ENCODE results near the gene HMCN1.

HMCN1 gene

GRCh38 chr1:186063091-186063657 lies 329.0 kb downstream of the HMCN1 start:
- no peak overlapping the region for H2AFZ ChIP-seq (ENCODE audit: insufficient read depth, low read length, poor library complexity)
- DNase-seq, result no peak
- no peak overlapping the region for H3K4me2 ChIP-seq (ENCODE audit: low read length)
- no peak overlapping the region for H3K14ac ChIP-seq (ENCODE audit: low read length)
- no peak overlapping the region for H3K4ac ChIP-seq (ENCODE audit: low read depth, low read length)
- WGBS (ENCODE audit: extremely low coverage, insufficient coverage, insufficient read length), result no CpG with 5 or more reads among the region's 1 CpG
- no peak overlapping the region for H2AK5ac ChIP-seq (ENCODE audit: low read length)
- no peaks in the 10 kb centered on the region for H3K79me2 ChIP-seq (ENCODE audit: control insufficient read depth, insufficient read depth, low read length, poor library complexity)
- no peak overlapping the region for H3K27ac ChIP-seq (ENCODE audit: low read depth, low read length)
- H3K4me1 ChIP-seq (ENCODE audit: control insufficient read depth in 1 of 2, insufficient read depth in 2 of 2, low read length in 2 of 2), result no peaks in the 10 kb centered on the region
- no peaks in the 10 kb centered on the region for H3K36me3 ChIP-seq (ENCODE audit: control insufficient read depth in 1 of 2, insufficient read depth in 2 of 2, low read length in 2 of 2)
- no peak overlapping the region for H3K18ac ChIP-seq (ENCODE audit: low read length)
- H4K91ac ChIP-seq (ENCODE audit: low read depth, low read length), result no peak overlapping the region
- no peaks in the 10 kb centered on the region for H3K79me1 ChIP-seq (ENCODE audit: low read length)
- no peak overlapping the region for H2BK5ac ChIP-seq (ENCODE audit: low read depth, low read length, poor library complexity)
- H3K9me3 ChIP-seq (ENCODE audit: insufficient read depth, low read depth, low read length), result no peaks in the 10 kb centered on the region
- H3K9ac ChIP-seq (ENCODE audit: low read length), result no peak overlapping the region
- H4K12ac ChIP-seq (ENCODE audit: low read depth, low read length), result no peak overlapping the region
- H3K23ac ChIP-seq (ENCODE audit: low read length), result no peak overlapping the region
- no peak overlapping the region for H3K4me3 ChIP-seq (ENCODE audit: low read depth, low read length)
- no peak overlapping the region for H2BK120ac ChIP-seq (ENCODE audit: insufficient read depth, low read length, poor library complexity)
- H3K27me3 ChIP-seq (ENCODE audit: insufficient read depth, low read length), result no peaks in the 10 kb centered on the region
- no peak overlapping the region for H4K8ac ChIP-seq (ENCODE audit: low read depth, low read length)
- no peak overlapping the region for H2BK12ac ChIP-seq (ENCODE audit: low read length)

GRCh38 chr1:186066411-186066810 lies 332.2 kb downstream of the HMCN1 start:
- no peak for DNase-seq
- H3K4me1 ChIP-seq (ENCODE audit: control insufficient read depth in 1 of 2, insufficient read depth in 2 of 2, low read length in 2 of 2), result no peaks in the 10 kb centered on the region
- H3K14ac ChIP-seq (ENCODE audit: low read length), result no peak overlapping the region
- no peak overlapping the region for H4K91ac ChIP-seq (ENCODE audit: low read depth, low read length)
- no peak overlapping the region for H3K23ac ChIP-seq (ENCODE audit: low read length)
- H2BK12ac ChIP-seq (ENCODE audit: low read length), result no peak overlapping the region
- H3K9me3 ChIP-seq (ENCODE audit: insufficient read depth, low read depth, low read length), result no peaks in the 10 kb centered on the region
- no peak overlapping the region for H3K4ac ChIP-seq (ENCODE audit: low read depth, low read length)
- no peaks in the 10 kb centered on the region for H3K36me3 ChIP-seq (ENCODE audit: control insufficient read depth in 1 of 2, insufficient read depth in 2 of 2, low read length in 2 of 2)
- no peak overlapping the region for H4K12ac ChIP-seq (ENCODE audit: low read depth, low read length)
- no peak overlapping the region for H3K27ac ChIP-seq (ENCODE audit: low read depth, low read length)
- H3K9ac ChIP-seq (ENCODE audit: low read length), result no peak overlapping the region
- no peak overlapping the region for H3K4me3 ChIP-seq (ENCODE audit: low read depth, low read length)
- no peak overlapping the region for H2AK5ac ChIP-seq (ENCODE audit: low read length)
- H3K79me1 ChIP-seq (ENCODE audit: low read length), result no peaks in the 10 kb centered on the region
- H4K8ac ChIP-seq (ENCODE audit: low read depth, low read length), result no peak overlapping the region
- no peak overlapping the region for H2BK120ac ChIP-seq (ENCODE audit: insufficient read depth, low read length, poor library complexity)
- H3K18ac ChIP-seq (ENCODE audit: low read length), result no peak overlapping the region
- no peaks in the 10 kb centered on the region for H3K79me2 ChIP-seq (ENCODE audit: control insufficient read depth, insufficient read depth, low read length, poor library complexity)
- no CpG with 5 or more reads among the region's 3 CpGs for WGBS (ENCODE audit: extremely low coverage, insufficient coverage, insufficient read length)
- H3K27me3 ChIP-seq (ENCODE audit: insufficient read depth, low read length), result no peaks in the 10 kb centered on the region
- H3K4me2 ChIP-seq (ENCODE audit: low read length), result no peak overlapping the region
- H2BK5ac ChIP-seq (ENCODE audit: low read depth, low read length, poor library complexity), result no peak overlapping the region
- no peak overlapping the region for H2AFZ ChIP-seq (ENCODE audit: insufficient read depth, low read length, poor library complexity)

- Histone ChIP-seq H3K79me2 (ENCODE audit: control insufficient read depth, insufficient read depth, low read length, poor library complexity) (no peaks in the 10 kb centered on the region), H4K91ac (ENCODE audit: low read depth, low read length) (no peak overlapping the region), H3K9me3 (ENCODE audit: insufficient read depth, low read depth, low read length) (no peaks in the 10 kb centered on the region), H2BK5ac (ENCODE audit: low read depth, low read length, poor library complexity) (no peak overlapping the region), H3K14ac (ENCODE audit: low read length) (no peak overlapping the region), H2AFZ (ENCODE audit: insufficient read depth, low read length, poor library complexity) (no peak overlapping the region), H2BK12ac (ENCODE audit: low read length) (no peak overlapping the region), H3K4me2 (ENCODE audit: low read length) (no peak overlapping the region), H3K4me3 (ENCODE audit: low read depth, low read length) (no peak overlapping the region), H3K23ac (ENCODE audit: low read length) (no peak overlapping the region), H3K9ac (ENCODE audit: low read length) (no peak overlapping the region), H3K36me3 (ENCODE audit: control insufficient read depth in 1 of 2, insufficient read depth in 2 of 2, low read length in 2 of 2) (no peaks in the 10 kb centered on the region), H2BK120ac (ENCODE audit: insufficient read depth, low read length, poor library complexity) (no peak overlapping the region), H3K27me3 (ENCODE audit: insufficient read depth, low read length) (no peaks in the 10 kb centered on the region), H3K27ac (ENCODE audit: low read depth, low read length) (no peak overlapping the region), H3K18ac (ENCODE audit: low read length) (no peak overlapping the region), H4K8ac (ENCODE audit: low read depth, low read length) (no peak overlapping the region), H3K79me1 (ENCODE audit: low read length) (no peaks in the 10 kb centered on the region), H3K4ac (ENCODE audit: low read depth, low read length) (no peak overlapping the region), H3K4me1 (ENCODE audit: control insufficient read depth in 1 of 2, insufficient read depth in 2 of 2, low read length in 2 of 2) (no peaks in the 10 kb centered on the region), H2AK5ac (ENCODE audit: low read length) (no peak overlapping the region), H4K12ac (ENCODE audit: low read depth, low read length) (no peak overlapping the region)
- WGBS (ENCODE audit: extremely low coverage, insufficient coverage, insufficient read length), result 100% methylated on average over 1 of the region's 1 CpG
- DNase-seq, result no peak
Measured at GRCh38 chr1:186073697-186074096, 339.5 kb downstream of the HMCN1 start.

- Histone ChIP-seq H2AK5ac (ENCODE audit: low read length) (no peak overlapping the region), H2BK12ac (ENCODE audit: low read length) (no peak overlapping the region), H3K9me3 (ENCODE audit: insufficient read depth, low read depth, low read length) (no peaks in the 10 kb centered on the region), H3K36me3 (ENCODE audit: control insufficient read depth in 1 of 2, insufficient read depth in 2 of 2, low read length in 2 of 2) (no peaks in the 10 kb centered on the region), H2AFZ (ENCODE audit: insufficient read depth, low read length, poor library complexity) (no peak overlapping the region), H3K9ac (ENCODE audit: low read length) (no peak overlapping the region), H4K8ac (ENCODE audit: low read depth, low read length) (no peak overlapping the region), H3K27me3 (ENCODE audit: insufficient read depth, low read length) (no peaks in the 10 kb centered on the region), H3K23ac (ENCODE audit: low read length) (no peak overlapping the region), H4K12ac (ENCODE audit: low read depth, low read length) (no peak overlapping the region), H3K4me1 (ENCODE audit: control insufficient read depth in 1 of 2, insufficient read depth in 2 of 2, low read length in 2 of 2) (no peaks in the 10 kb centered on the region), H3K4me2 (ENCODE audit: low read length) (no peak overlapping the region), H3K4ac (ENCODE audit: low read depth, low read length) (no peak overlapping the region), H2BK120ac (ENCODE audit: insufficient read depth, low read length, poor library complexity) (no peak overlapping the region), H3K27ac (ENCODE audit: low read depth, low read length) (no peak overlapping the region), H2BK5ac (ENCODE audit: low read depth, low read length, poor library complexity) (no peak overlapping the region), H3K4me3 (ENCODE audit: low read depth, low read length) (no peak overlapping the region), H4K91ac (ENCODE audit: low read depth, low read length) (no peak overlapping the region), H3K18ac (ENCODE audit: low read length) (no peak overlapping the region), H3K79me1 (ENCODE audit: low read length) (no peaks in the 10 kb centered on the region), H3K14ac (ENCODE audit: low read length) (no peak overlapping the region), H3K79me2 (ENCODE audit: control insufficient read depth, insufficient read depth, low read length, poor library complexity) (no peaks in the 10 kb centered on the region)
- WGBS (ENCODE audit: extremely low coverage, insufficient coverage, insufficient read length), result no CpG with 5 or more reads among the region's 4 CpGs
- DNase-seq, result no peak
Measured at GRCh38 chr1:186076006-186076405, 341.8 kb downstream of the HMCN1 start.

Measured in trophoblast cell (in vitro differentiated cells and primary cell).